Measurements from ENCODE around the gene ABCA12.

Gene ABCA12

DNA sequence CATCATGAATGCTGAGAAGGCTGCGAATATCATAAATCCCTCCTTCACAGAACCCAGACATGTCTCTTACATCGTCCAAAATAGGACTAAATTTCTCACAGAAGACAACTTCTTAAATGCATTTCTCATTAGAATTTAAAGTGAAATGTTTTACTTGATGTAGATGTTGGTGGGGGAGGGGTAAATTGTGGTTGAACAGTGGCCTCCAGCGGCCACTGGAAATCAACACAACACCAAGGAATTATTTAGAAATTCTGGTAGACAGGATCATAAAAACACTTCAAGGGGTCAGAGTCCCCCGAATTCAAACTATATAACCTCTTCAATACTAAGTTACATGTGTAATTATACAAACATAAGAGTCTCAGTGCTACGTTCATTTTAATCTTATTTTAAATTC is 135.9 kb downstream of the ABCA12 start:
- no peaks in the 10 kb centered on the region for H3K27me3 ChIP-seq (ENCODE audit: insufficient read depth, poor library complexity, severe bottlenecking)
- peak in 1 of 2 experiments; percentile 9 for DNase-seq (ENCODE audit: low read depth in 1 of 2, low spot score in 1 of 2)
- no peak overlapping the region for H3K4me3 ChIP-seq (replicated peaks; ENCODE audit: insufficient read depth, low read length)
- H3K27ac ChIP-seq (replicated peaks) = no peak overlapping the region
- TF ChIP-seq GABPA (IDR thresholded peaks at IDR 0.05; ENCODE audit: low read depth) (no peak), SPI1 (IDR thresholded peaks at IDR 0.05; ENCODE audit: borderline replicate concordance, low read depth) (no peak), CTCF (IDR thresholded peaks at IDR 0.05; ENCODE audit: insufficient read depth, low read length) (no peak), POLR2AphosphoS5 (IDR thresholded peaks at IDR 0.05; ENCODE audit: low read depth) (no peak)
- TF ChIP-seq, protein P1, sequence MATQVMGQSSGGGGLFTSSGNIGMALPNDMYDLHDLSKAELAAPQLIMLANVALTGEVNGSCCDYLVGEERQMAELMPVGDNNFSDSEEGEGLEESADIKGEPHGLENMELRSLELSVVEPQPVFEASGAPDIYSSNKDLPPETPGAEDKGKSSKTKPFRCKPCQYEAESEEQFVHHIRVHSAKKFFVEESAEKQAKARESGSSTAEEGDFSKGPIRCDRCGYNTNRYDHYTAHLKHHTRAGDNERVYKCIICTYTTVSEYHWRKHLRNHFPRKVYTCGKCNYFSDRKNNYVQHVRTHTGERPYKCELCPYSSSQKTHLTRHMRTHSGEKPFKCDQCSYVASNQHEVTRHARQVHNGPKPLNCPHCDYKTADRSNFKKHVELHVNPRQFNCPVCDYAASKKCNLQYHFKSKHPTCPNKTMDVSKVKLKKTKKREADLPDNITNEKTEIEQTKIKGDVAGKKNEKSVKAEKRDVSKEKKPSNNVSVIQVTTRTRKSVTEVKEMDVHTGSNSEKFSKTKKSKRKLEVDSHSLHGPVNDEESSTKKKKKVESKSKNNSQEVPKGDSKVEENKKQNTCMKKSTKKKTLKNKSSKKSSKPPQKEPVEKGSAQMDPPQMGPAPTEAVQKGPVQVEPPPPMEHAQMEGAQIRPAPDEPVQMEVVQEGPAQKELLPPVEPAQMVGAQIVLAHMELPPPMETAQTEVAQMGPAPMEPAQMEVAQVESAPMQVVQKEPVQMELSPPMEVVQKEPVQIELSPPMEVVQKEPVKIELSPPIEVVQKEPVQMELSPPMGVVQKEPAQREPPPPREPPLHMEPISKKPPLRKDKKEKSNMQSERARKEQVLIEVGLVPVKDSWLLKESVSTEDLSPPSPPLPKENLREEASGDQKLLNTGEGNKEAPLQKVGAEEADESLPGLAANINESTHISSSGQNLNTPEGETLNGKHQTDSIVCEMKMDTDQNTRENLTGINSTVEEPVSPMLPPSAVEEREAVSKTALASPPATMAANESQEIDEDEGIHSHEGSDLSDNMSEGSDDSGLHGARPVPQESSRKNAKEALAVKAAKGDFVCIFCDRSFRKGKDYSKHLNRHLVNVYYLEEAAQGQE (IDR thresholded peaks at IDR 0.05; ENCODE audit: insufficient replicate concordance, low read depth) = no peak

DNA sequence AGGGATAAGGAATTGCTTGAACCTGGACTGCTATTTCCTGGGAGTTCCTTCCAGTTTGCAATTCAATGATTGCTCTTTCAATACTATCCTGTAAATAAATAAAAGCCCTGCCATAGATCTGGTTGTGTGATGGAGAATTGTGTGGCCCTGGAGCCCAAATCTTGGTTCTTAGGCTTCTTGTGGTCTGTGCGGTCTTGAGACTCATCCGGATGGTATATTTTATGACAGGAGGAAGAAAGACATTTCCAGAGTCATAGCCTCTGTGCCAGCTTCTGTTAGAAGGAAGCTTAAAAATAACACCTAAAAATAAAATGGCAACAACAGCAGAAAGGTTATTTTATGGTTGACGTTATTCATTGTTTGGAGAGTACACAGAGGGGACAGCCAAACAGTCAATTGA is 137.7 kb downstream of the ABCA12 start:
- DNase-seq (ENCODE audit: low read depth in 1 of 2, low spot score in 1 of 2) = no peak

GRCh38 chr2:214995926-214996670 is 142.3 kb downstream of the ABCA12 start:
- H3K4me3 ChIP-seq (replicated peaks; ENCODE audit: insufficient read depth, low read length) = no peak overlapping the region
- no peak for TF ChIP-seq POLR2AphosphoS5 (IDR thresholded peaks at IDR 0.05; ENCODE audit: low read depth)
- no peak for TF ChIP-seq GABPA (IDR thresholded peaks at IDR 0.05; ENCODE audit: low read depth)
- TF ChIP-seq, protein P1 (IDR thresholded peaks at IDR 0.05; ENCODE audit: insufficient replicate concordance, low read depth) = no peak
- TF ChIP-seq SPI1 (IDR thresholded peaks at IDR 0.05; ENCODE audit: borderline replicate concordance, low read depth) = no peak
- no peak for TF ChIP-seq CTCF (IDR thresholded peaks at IDR 0.05; ENCODE audit: insufficient read depth, low read length)
- DNase-seq (ENCODE audit: low read depth in 1 of 2, low spot score in 1 of 2) = no peak
- no peaks in the 10 kb centered on the region for H3K27me3 ChIP-seq (ENCODE audit: insufficient read depth, poor library complexity, severe bottlenecking)
- H3K27ac ChIP-seq (replicated peaks) = no peak overlapping the region

More for the DNA sequence above, 137.7 kb downstream of the ABCA12 start:
- Histone ChIP-seq H3K27me3 (ENCODE audit: insufficient read depth, poor library complexity, severe bottlenecking) (no peaks in the 10 kb centered on the region), H3K27ac (replicated peaks) (no peak overlapping the region), H3K4me3 (replicated peaks; ENCODE audit: insufficient read depth, low read length) (no peak overlapping the region)
- TF ChIP-seq, protein P1 (IDR thresholded peaks at IDR 0.05; ENCODE audit: insufficient replicate concordance, low read depth) = no peak
- TF ChIP-seq SPI1 (IDR thresholded peaks at IDR 0.05; ENCODE audit: borderline replicate concordance, low read depth) (no peak), CTCF (IDR thresholded peaks at IDR 0.05; ENCODE audit: insufficient read depth, low read length) (no peak), GABPA (IDR thresholded peaks at IDR 0.05; ENCODE audit: low read depth) (no peak), POLR2AphosphoS5 (IDR thresholded peaks at IDR 0.05; ENCODE audit: low read depth) (no peak)
